Colonic mucosa (tissue), 4 donors: ENCODE measurements around the gene TSPAN5. TPM values are rescaled to one million over a fixed set of nuclear protein-coding genes. Genes with fewer than 3 reads are reported as not detected.

ENCODE experiments used
- DNase-seq: peaks from one replicate; pipeline ENCODE4 v3.0.0-alpha.2; 2020
- H3K27ac ChIP-seq: fragments of 200-600 bp; one replicate; pipeline ENCODE4 v1.8.0; 2021
- H3K27me3 ChIP-seq: fragments of 200-600 bp; one replicate; pipeline ENCODE4 v1.8.0; 2021
- H3K36me3 ChIP-seq: fragments of 200-600 bp; one replicate; pipeline ENCODE4 v1.8.0; 2021
- H3K4me1 ChIP-seq: fragments of 200-600 bp; one replicate; pipeline ENCODE4 v1.8.0; 2021; ENCODE audit warnings: mild to moderate bottlenecking
- H3K4me3 ChIP-seq: fragments of 200-600 bp; one replicate; pipeline ENCODE4 v1.8.0; 2021
- H3K9ac ChIP-seq, 2 donors: one replicate each; pipeline ENCODE4 v1.7.0; 2013; ENCODE audit warnings: control low read depth in 2 of 2, low read depth in 2 of 2, low read length in 2 of 2
- H3K9me3 ChIP-seq: fragments of 200-600 bp; one replicate; pipeline ENCODE4 v1.8.0; 2021
- CTCF ChIP-seq: fragments of 200-600 bp; IDR thresholded peaks from one replicate; pipeline ENCODE4 v1.8.0; 2022; ENCODE audit warnings: antibody characterized with exemption, mild to moderate bottlenecking
- intact Hi-C: fragments of 100-400 bp; cut with DNase I; formaldehyde crosslinking; loops from one replicate; pipeline ENCODE4 v1.14.1; 2022
- total RNA-seq, 2 donors: library from RNA; stranded (reverse); fragmentation: NEBNext Ultra II Directional in 1 of 2; extraction: Animal tissue kit (Norgen Biotek cat#: 25700) in 1 of 2; gene quantifications; one replicate each; pipeline ENCODE4 v1.2.1, GENCODE V29; 2021
- donor health status: healthy.
- donor health status: DM: no; HTN: no; CAD: no.
- donor health status: DM: no; HTN: no; CAD: no.

Gene TSPAN5
- total RNA-seq, 2 donors from 2014 or later, result 5.3 to 5.6 TPM

DNA sequence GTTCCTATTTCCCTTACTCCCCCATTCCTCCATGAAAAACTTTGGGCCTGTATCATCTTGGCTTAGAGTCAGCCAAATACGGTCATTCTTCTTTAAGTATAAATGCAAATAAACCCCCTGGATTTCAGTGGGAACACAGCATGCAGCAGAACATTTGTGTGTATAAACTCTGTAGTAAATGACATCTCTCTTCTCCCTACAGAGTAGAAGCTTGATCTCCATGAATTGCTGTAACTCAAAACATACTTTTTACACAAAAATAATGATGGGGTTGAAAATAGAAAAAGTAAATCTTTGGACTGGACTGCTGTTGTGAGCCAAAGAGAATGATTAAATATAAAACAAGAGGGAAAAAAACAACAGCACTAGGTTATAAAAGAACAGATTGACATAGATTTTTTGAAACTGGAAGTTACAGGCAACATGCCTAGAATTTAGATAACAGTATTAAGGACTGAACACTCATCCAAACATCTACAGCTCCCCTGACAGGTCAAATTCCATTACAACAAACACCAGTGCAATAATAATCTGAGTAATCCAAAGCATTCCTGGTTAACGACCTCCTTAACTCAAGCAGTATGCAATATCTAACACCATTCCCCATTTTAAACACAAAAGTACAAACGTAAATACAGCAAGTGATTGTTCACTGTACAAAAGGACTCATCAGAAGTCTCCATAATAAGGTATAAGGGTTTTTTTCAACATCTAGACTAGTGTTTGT lies 30.7 kb downstream of the TSPAN5 start:
- TF ChIP-seq CTCF, result no peak
- no peak overlapping the region for H3K27ac ChIP-seq
- no peaks in the 10 kb centered on the region for H3K36me3 ChIP-seq
- DNase-seq, result no peak
- no peak overlapping the region for H3K4me3 ChIP-seq
- no peaks in the 10 kb centered on the region for H3K9me3 ChIP-seq
- no peaks in the 10 kb centered on the region for H3K27me3 ChIP-seq
- H3K9ac ChIP-seq, result no peak overlapping the region
- no peaks in the 10 kb centered on the region for H3K4me1 ChIP-seq
- intact Hi-C loops, result no loop called here

GRCh38 chr4:98626350-98626749 lies 32.1 kb downstream of the TSPAN5 start:
- no peak for DNase-seq
- H3K27me3 ChIP-seq, result no peaks in the 10 kb centered on the region
- intact Hi-C loops, result no loop called here
- H3K4me1 ChIP-seq, result no peaks in the 10 kb centered on the region
- H3K36me3 ChIP-seq, result no peaks in the 10 kb centered on the region
- H3K9ac ChIP-seq, result no peak overlapping the region
- no peak overlapping the region for H3K27ac ChIP-seq
- H3K9me3 ChIP-seq, result no peaks in the 10 kb centered on the region
- H3K4me3 ChIP-seq, result no peak overlapping the region
- no peak for TF ChIP-seq CTCF

GRCh38 chr4:98625920-98626319 lies 32.5 kb downstream of the TSPAN5 start:
- Histone ChIP-seq H3K4me3 (no peak overlapping the region), H3K27ac (no peak overlapping the region), H3K9ac (no peak overlapping the region), H3K4me1 (no peaks in the 10 kb centered on the region), H3K9me3 (no peaks in the 10 kb centered on the region), H3K27me3 (no peaks in the 10 kb centered on the region), H3K36me3 (no peaks in the 10 kb centered on the region)
- DNase-seq, result no peak
- intact Hi-C loops, result no loop called here
- TF ChIP-seq CTCF, result no peak

DNA sequence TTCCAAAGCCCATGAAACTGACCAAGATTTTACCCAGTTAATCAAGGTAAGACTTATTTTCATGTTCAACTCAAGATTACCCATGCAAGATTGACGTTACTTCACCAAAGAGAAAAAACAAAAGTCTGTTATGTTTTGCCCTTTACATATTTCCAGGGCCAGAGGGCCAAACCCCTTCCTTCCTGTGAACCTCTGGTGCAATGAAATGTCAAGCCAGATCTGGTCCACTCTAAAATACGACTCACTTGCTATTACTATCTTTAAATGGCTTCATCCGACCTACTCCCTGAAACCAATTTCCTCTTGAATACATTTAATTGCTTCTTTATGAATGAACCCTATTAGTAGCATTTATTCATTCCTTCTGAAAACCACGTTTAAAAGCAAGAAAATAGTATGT lies 33.0 kb downstream of the TSPAN5 start:
- no peak overlapping the region for H3K4me3 ChIP-seq
- H3K27ac ChIP-seq, result no peak overlapping the region
- no peaks in the 10 kb centered on the region for H3K27me3 ChIP-seq
- no peak for DNase-seq
- intact Hi-C loops, result no loop called here
- no peaks in the 10 kb centered on the region for H3K9me3 ChIP-seq
- H3K36me3 ChIP-seq, result no peaks in the 10 kb centered on the region
- TF ChIP-seq CTCF, result no peak
- H3K4me1 ChIP-seq, result no peaks in the 10 kb centered on the region
- H3K9ac ChIP-seq, result no peak overlapping the region

GRCh38 chr4:98624642-98625041 lies 33.8 kb downstream of the TSPAN5 start:
- Histone ChIP-seq H3K4me3 (no peak overlapping the region), H3K36me3 (no peaks in the 10 kb centered on the region), H3K9ac (no peak overlapping the region), H3K27ac (no peak overlapping the region), H3K4me1 (no peaks in the 10 kb centered on the region), H3K9me3 (no peaks in the 10 kb centered on the region), H3K27me3 (no peaks in the 10 kb centered on the region)
- DNase-seq, result no peak
- no peak for TF ChIP-seq CTCF
- intact Hi-C loops, result no loop called here
